Muscle of leg (tissue), 11 donors: ENCODE data around the gene ADGRL3. TPM values are rescaled to one million over a fixed set of nuclear protein-coding genes. Genes with fewer than 3 reads are reported as not detected.
"Not testable (repeated sequence)": the region's sequence is repeated elsewhere in the genome, so short reads cannot be mapped to it uniquely, and the experiment has no call there.

Experiments used
- DNase-seq: peaks from one replicate; pipeline ENCODE4 v3.0.0; 2013
- H3K27ac ChIP-seq: one replicate; pipeline ENCODE4 v1.5.1; 2013; ENCODE audit warnings: mild to moderate bottlenecking, low read length, control low read depth
- H3K27me3 ChIP-seq: one replicate; pipeline ENCODE4 v1.6.1; 2013; ENCODE audit warnings: low read length; ENCODE audit not compliant: control insufficient read depth, insufficient read depth
- H3K36me3 ChIP-seq: one replicate; pipeline ENCODE4 v1.6.1; 2013; ENCODE audit warnings: low read length; ENCODE audit not compliant: control insufficient read depth, insufficient read depth
- H3K4me1 ChIP-seq: one replicate; pipeline ENCODE4 v1.6.1; 2013; ENCODE audit warnings: low read length; ENCODE audit not compliant: control insufficient read depth, insufficient read depth
- H3K4me3 ChIP-seq: one replicate; pipeline ENCODE4 v1.5.1; 2013; ENCODE audit warnings: low read length, control low read depth
- H3K9me3 ChIP-seq: replicated peaks from 2 replicates; pipeline ENCODE4 v1.6.1; 2013; ENCODE audit warnings: low read depth, low read length; ENCODE audit not compliant: control insufficient read depth
- WGBS: methylation state at CpG from one replicate; pipeline ENCODE4 v1.1.5; 2013; ENCODE audit warnings: missing lambda C conversion rate; ENCODE audit not compliant: insufficient coverage; 5-methylcytosine and 5-hydroxymethylcytosine counted together
- polyA plus RNA-seq, 8 donors: library from polyadenylated mRNA; unstranded; fragments of 120-200 nt; gene quantifications; one replicate each; pipeline versions ENCODE4 v1.2.1 to v1.2.3, GENCODE V29; 2013; ENCODE audit warnings: inconsistent platforms in 1 of 8, low replicate concordance in 1 of 8; ENCODE audit not compliant: insufficient read length in 8 of 8, insufficient read depth in 1 of 8
- total RNA-seq: library from RNA; stranded (reverse); fragments of 120-200 nt; gene quantifications from one replicate; pipeline ENCODE4 v1.2.4, GENCODE V29; 2013

The ADGRL3 gene
- total and polyA plus RNA-seq, 9 donors: 11.8 to 40.7 (median 24.8) TPM

DNA sequence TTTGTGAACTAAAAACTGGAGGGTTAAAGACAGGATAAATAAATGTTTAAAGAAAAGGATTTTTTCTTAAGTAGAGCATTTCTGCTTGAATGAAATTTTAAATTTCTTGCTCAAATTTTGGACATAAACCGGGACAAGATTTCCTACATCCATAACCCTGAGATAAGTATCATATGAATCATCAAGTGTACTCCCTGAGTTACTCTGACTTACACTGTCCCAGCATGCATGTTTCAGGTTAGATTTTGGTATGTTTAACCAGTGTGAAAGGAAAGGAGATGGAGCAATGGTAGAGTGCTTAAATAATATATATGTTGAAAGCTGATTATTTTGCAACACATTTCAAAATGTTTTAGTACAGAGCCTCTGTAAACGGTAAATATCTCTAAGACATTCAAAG is 175.2 kb downstream of the ADGRL3 start:
- Histone ChIP-seq H3K36me3 (no peaks in the 10 kb centered on the region), H3K9me3 (peaks cover 5% of the 10 kb centered on the region), H3K27me3 (no peaks in the 10 kb centered on the region), H3K27ac (no peak overlapping the region), H3K4me3 (no peak overlapping the region), H3K4me1 (no peaks in the 10 kb centered on the region)
- WGBS: no CpG with 5 or more reads among the region's 2 CpGs
- DNase-seq: no peak

DNA sequence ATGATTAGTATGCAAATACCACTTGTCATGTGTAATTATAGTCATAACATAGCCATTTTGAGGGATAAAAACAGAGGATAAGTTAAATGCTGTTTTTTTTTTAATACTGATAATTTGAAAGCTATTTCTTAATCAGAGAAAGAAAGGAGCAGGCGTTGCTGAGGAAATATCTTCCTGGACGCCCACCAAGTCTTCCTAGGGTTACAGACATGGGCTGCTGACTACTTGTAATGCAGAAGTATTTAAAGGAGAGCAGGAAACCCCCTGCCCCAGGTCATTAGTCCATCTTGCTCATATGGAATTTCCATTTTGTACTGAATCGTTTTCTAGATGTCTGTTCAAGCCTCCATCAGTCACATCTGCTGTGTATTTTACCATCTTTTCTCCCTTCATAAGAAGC is 176.2 kb downstream of the ADGRL3 start:
- no peaks in the 10 kb centered on the region for H3K4me1 ChIP-seq
- H3K36me3 ChIP-seq: no peaks in the 10 kb centered on the region
- no peak overlapping the region for H3K4me3 ChIP-seq
- WGBS: 43% methylated on average over 1 of the region's 3 CpGs
- H3K27me3 ChIP-seq: no peaks in the 10 kb centered on the region
- H3K27ac ChIP-seq: no peak overlapping the region
- no peak for DNase-seq
- H3K9me3 ChIP-seq: peaks cover 5% of the 10 kb centered on the region

DNA sequence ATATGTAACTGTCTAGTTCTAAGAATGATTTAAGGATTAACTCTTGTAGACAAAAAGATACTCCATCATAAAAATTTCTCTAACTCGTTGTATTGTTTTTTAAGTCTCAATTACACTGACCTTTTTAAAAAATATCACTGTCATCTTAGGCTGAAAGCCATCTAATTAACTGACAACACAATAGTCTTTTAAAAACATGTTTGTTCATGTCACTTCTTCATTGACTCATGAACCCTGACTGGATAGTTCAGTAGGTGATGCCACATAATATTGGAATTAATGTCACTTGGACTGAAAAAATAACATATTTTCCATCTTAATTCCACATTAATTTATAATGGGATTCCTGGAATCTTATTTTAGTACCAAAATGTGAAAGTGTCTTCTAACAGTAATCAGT is 179.3 kb downstream of the ADGRL3 start:
- no peak for DNase-seq
- H3K27ac ChIP-seq: no peak overlapping the region
- no peaks in the 10 kb centered on the region for H3K4me1 ChIP-seq
- H3K4me3 ChIP-seq: no peak overlapping the region
- peaks cover 5% of the 10 kb centered on the region for H3K9me3 ChIP-seq
- WGBS: no CpG with 5 or more reads among the region's 1 CpG
- no peaks in the 10 kb centered on the region for H3K27me3 ChIP-seq
- no peaks in the 10 kb centered on the region for H3K36me3 ChIP-seq

DNA sequence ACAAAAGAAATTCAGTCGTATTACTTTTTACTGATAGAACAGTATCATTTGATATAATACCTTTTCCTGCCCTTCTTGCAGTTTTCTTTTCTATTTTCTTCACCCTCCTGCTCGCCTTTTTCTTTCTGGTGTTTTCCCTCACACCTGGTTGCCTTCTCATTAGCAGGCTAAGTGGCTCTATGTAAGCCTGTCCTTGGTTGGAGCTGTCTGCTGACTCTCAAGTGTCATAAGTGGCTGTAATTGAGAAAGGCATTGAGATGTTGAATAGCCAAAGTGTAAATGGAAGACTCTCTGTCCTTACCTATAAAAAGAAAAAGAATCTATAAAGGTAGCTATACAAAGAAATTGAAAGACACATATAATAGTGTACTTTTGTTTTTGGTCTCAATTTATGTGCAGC is 180.7 kb downstream of the ADGRL3 start:
- no CpG with 5 or more reads among the region's 2 CpGs for WGBS
- no peak for DNase-seq
- Histone ChIP-seq H3K4me1 (peaks cover 2% of the 10 kb centered on the region), H3K27me3 (no peaks in the 10 kb centered on the region), H3K9me3 (peaks cover 5% of the 10 kb centered on the region), H3K36me3 (no peaks in the 10 kb centered on the region), H3K27ac (no peak overlapping the region), H3K4me3 (no peak overlapping the region)

DNA sequence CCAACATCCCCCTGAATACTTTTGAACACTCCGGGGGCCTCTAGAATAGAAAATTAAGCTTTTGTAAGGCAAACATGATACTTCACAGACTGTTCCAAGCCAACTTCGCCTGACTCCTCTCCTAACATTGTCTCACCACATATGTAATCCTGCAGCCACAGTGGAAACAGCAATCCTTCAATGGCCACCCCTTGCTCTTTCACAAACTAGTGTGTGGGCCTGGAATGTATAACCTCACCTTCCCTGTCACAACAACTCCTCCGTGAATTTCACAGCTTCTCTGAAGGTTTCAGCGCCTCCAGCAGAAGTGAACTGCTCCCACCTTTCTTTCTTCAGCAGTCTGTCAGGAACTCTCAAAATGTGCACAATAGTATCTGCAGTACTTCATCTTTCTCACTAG is 185.1 kb downstream of the ADGRL3 start:
- H3K4me1 ChIP-seq: peaks cover 2% of the 10 kb centered on the region
- 52% methylated on average over 2 of the region's 4 CpGs for WGBS

DNA sequence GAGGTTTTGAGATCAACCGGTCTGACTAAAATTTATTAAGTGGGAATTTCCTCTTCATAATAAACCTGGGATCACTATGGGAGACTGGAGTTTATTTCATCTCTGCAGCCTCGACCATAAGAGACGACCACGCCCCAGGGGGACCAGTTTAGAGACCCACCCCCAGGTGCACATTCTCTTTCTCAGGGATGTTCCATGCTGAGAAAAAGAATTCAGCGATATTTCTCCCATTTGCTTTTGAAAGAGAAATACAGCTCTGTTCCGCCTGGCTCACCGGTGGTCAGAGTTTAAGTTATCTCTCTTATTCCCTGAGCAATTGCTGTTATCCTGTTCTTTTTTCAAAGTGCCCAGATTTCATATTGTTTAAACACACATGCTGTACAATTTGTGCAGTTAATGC is 187.2 kb downstream of the ADGRL3 start:
- H3K4me3 ChIP-seq, DNase-seq, H3K9me3 ChIP-seq, H3K4me1 ChIP-seq, H3K27ac ChIP-seq, H3K36me3 ChIP-seq, H3K27me3 ChIP-seq: not testable (repeated sequence)
- WGBS: 67% methylated on average over 1 of the region's 7 CpGs

More for the DNA sequence above, 185.1 kb downstream of the ADGRL3 start:
- DNase-seq: peak; percentile 63
- H3K36me3 ChIP-seq: no peaks in the 10 kb centered on the region
- no peaks in the 10 kb centered on the region for H3K27me3 ChIP-seq
- peak overlapping the region; percentile 59 for H3K27ac ChIP-seq
- no peak overlapping the region for H3K4me3 ChIP-seq
- no peaks in the 10 kb centered on the region for H3K9me3 ChIP-seq

DNA sequence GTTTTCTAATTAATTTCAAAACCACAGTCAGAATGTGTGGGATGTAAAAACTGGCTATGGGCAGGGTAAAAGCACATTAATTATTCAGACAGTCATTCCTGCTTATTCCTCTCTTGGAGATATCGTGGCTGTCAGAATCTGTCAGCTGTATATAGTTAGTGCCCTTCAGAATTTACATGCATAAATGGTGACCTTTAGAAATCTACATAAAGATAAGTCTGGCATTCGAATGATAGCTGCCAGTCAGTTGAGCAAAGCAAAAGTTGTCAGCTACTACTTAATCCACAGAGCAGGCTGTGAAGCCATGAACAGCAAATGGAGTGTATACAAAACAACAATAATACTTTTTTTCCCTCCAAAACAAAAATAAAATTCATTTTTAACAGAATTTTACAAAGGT is 189.5 kb downstream of the ADGRL3 start:
- Histone ChIP-seq H3K36me3 (no peaks in the 10 kb centered on the region), H3K9me3 (no peaks in the 10 kb centered on the region), H3K27me3 (no peaks in the 10 kb centered on the region), H3K27ac (no peak overlapping the region), H3K4me1 (peaks cover 2% of the 10 kb centered on the region), H3K4me3 (no peak overlapping the region)
- no CpG with 5 or more reads among the region's 2 CpGs for WGBS
- DNase-seq: no peak

DNA sequence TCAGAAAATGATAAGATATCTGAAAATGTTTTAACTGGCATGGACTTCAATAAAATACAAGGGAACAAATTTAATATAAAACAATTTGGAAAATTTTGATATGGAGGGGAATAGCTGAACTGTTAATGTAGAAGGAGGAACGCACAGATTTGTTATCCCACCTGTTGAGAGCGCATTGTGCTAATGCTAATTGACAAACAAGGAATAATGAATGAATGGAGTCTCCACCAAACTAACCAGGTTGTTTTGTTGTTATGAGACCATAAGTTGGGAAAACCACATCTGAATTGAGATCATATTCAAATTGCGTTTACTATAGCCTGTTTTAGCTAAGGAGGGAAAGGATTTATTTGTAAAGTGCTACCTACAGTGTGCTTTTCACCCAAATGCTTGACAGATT is 195.6 kb downstream of the ADGRL3 start:
- H3K4me3 ChIP-seq: no peak overlapping the region
- no peaks in the 10 kb centered on the region for H3K9me3 ChIP-seq
- H3K4me1 ChIP-seq: no peaks in the 10 kb centered on the region
- no peaks in the 10 kb centered on the region for H3K36me3 ChIP-seq
- no peak overlapping the region for H3K27ac ChIP-seq
- DNase-seq: no peak
- WGBS: no CpG with 5 or more reads among the region's 3 CpGs
- H3K27me3 ChIP-seq: no peaks in the 10 kb centered on the region

DNA sequence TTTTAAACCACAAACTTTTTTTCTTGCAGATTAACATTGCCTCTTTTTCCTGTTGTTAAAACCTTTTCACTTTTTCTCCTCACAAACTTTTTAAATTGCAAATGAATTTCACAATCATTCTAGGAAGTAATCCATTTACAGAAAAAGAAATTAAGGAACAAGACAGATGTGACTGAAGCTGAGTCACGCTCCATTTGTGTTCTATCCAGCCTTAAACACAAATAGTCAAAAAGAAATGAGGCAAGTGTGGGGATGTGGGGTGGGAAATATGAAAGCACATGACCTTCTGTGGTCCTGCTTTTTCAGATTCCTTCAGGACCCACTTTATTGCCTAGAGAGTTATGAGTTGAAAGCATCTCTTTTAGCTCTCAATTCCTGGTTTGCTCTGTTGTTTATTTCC is 197.0 kb downstream of the ADGRL3 start:
- no CpG with 5 or more reads among the region's 1 CpG for WGBS
- Histone ChIP-seq H3K27ac (no peak overlapping the region), H3K9me3 (no peaks in the 10 kb centered on the region), H3K4me3 (no peak overlapping the region), H3K36me3 (no peaks in the 10 kb centered on the region), H3K27me3 (no peaks in the 10 kb centered on the region), H3K4me1 (no peaks in the 10 kb centered on the region)
- DNase-seq: peak; percentile 31

DNA sequence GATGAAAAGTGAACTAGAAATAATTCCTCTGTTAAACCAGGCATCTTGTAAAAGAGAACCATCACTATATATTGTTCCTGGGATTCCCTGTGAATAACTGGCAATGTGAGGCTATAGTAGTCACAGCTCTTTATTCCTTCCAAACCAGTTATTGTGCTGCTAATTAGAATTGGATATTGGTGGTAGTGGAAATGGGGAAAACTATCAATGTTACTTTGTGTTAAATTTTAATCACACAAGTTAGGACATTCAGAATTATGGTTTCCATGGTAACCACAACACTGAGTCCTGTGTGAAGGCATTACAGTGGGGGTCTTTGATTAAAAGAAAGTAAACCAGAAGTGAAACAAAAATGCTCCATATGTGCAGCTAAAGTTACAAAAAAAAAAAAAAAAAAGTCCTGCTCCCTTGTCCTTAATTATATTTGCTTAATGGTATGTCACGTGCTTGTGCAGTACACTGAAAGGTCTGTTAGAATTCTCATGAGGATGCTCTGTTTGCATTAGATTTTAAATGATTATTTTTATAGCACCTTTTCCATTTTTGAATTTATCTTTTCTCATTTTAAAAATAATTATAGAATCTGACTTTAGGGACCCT is 200.4 kb downstream of the ADGRL3 start:
- Histone ChIP-seq H3K27ac (no peak overlapping the region), H3K27me3 (no peaks in the 10 kb centered on the region), H3K9me3 (no peaks in the 10 kb centered on the region), H3K36me3 (no peaks in the 10 kb centered on the region), H3K4me3 (no peak overlapping the region), H3K4me1 (no peaks in the 10 kb centered on the region)
- no CpG with 5 or more reads among the region's 1 CpG for WGBS
- no peak for DNase-seq

DNA sequence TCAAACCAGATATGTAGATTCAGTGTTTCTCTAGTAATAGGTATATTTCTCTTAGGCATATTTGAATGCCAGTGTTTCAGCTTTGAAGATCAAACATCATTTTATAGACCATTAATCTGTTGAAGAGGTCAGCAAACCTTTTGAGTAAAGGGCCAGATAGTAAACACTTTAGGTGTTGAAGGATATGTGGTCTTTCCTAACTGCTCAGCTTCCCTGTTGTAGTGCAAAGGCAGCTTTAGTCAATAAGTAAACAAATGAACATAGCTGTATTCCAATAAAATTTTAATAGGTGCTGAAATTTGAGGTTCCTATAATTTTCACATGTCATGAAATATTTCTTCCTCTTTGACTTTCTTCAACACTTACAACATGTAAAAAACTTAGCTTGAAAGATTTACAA is 201.6 kb downstream of the ADGRL3 start:
- no peak for DNase-seq
- Histone ChIP-seq H3K27me3 (no peaks in the 10 kb centered on the region), H3K27ac (no peak overlapping the region), H3K9me3 (no peaks in the 10 kb centered on the region), H3K4me1 (no peaks in the 10 kb centered on the region), H3K4me3 (no peak overlapping the region), H3K36me3 (no peaks in the 10 kb centered on the region)
